MM.1S (cell line): ENCODE measurements around the gene ADAM30.

Source experiments
- DNase-seq: peaks from one replicate; pipeline ENCODE4 v3.0.0-alpha.2; 2015
- H2AFZ ChIP-seq: fragments of 300-600 bp; sonication (generic); 2 replicates; pipeline ENCODE4 v1.6.0; 2016; ENCODE audit warnings: antibody characterized with exemption, low read length
- H3F3A ChIP-seq: fragments of 300-600 bp; sonication (generic); 2 replicates; pipeline ENCODE4 v1.6.1; 2016; ENCODE audit warnings: mild to moderate bottlenecking, antibody characterized with exemption, low read length, moderate library complexity, mixed read lengths; ENCODE audit not compliant: insufficient read depth
- H3K27ac ChIP-seq: fragments of 300-600 bp; sonication (generic); 2 replicates; pipeline ENCODE4 v1.5.1; 2016; ENCODE audit warnings: mild to moderate bottlenecking, low read length
- H3K27me3 ChIP-seq: fragments of 300-600 bp; sonication (generic); replicated peaks from 2 replicates; pipeline ENCODE4 v1.6.0; 2016; ENCODE audit warnings: low read length; ENCODE audit not compliant: insufficient read depth
- H3K36me3 ChIP-seq: fragments of 300-600 bp; sonication (generic); replicated peaks from 2 replicates; pipeline ENCODE4 v1.6.1; 2016; ENCODE audit warnings: mild to moderate bottlenecking, low read length, mixed read lengths; ENCODE audit not compliant: insufficient read depth
- H3K4me1 ChIP-seq: fragments of 300-600 bp; sonication (generic); 2 replicates; pipeline ENCODE4 v1.6.1; 2016; ENCODE audit warnings: low read length, mixed read lengths
- H3K4me2 ChIP-seq: fragments of 300-600 bp; sonication (generic); 2 replicates; pipeline ENCODE4 v1.6.0; 2016; ENCODE audit warnings: low read depth, low read length
- H3K4me3 ChIP-seq: fragments of 300-600 bp; sonication (generic); 2 replicates; pipeline ENCODE4 v1.5.1; 2016; ENCODE audit warnings: low read length, mixed read lengths
- H3K79me2 ChIP-seq: fragments of 300-600 bp; sonication (generic); 2 replicates; pipeline ENCODE4 v1.6.1; 2016; ENCODE audit warnings: mixed run types, low read length, mixed read lengths
- H3K9ac ChIP-seq: fragments of 300-600 bp; sonication (generic); 2 replicates; pipeline ENCODE4 v1.6.1; 2016; ENCODE audit warnings: low read length, mixed read lengths
- H3K9me2 ChIP-seq: fragments of 300-600 bp; sonication (generic); replicated peaks from 2 replicates; pipeline ENCODE4 v1.6.1; 2016; ENCODE audit warnings: mild to moderate bottlenecking, low read length, mixed read lengths; ENCODE audit not compliant: insufficient read depth
- H3K9me3 ChIP-seq: fragments of 300-600 bp; sonication (generic); replicated peaks from 2 replicates; pipeline ENCODE4 v1.6.1; 2016; ENCODE audit warnings: mild to moderate bottlenecking, low read length, mixed read lengths; ENCODE audit not compliant: insufficient read depth
- H4K20me1 ChIP-seq: fragments of 300-600 bp; sonication (generic); 2 replicates; pipeline ENCODE4 v1.6.1; 2016; ENCODE audit warnings: mild to moderate bottlenecking, low read length, moderate library complexity, mixed read lengths; ENCODE audit not compliant: insufficient read depth
- CTCF ChIP-seq: fragments of 300-600 bp; sonication (generic); IDR thresholded peaks from 2 replicates; pipeline ENCODE4 v1.5.1; 2016; ENCODE audit warnings: antibody characterized with exemption, low read length, mixed read lengths
- EZH2 ChIP-seq: fragments of 300-600 bp; sonication (generic); optimal IDR thresholded peaks from 2 replicates; pipeline ENCODE3; 2017; ENCODE audit warnings: low read depth, mild to moderate bottlenecking, antibody characterized with exemption, low read length, mixed read lengths
- EZH2phosphoT487 ChIP-seq: fragments of 300-600 bp; sonication (generic); IDR thresholded peaks from 2 replicates; pipeline ENCODE4 v1.6.1; 2018; ENCODE audit warnings: antibody characterized with exemption, low read length

Gene ADAM30

GRCh38 chr1:119918301-119918700, 22.0 kb upstream of the ADAM30 start:
- no peaks in the 10 kb centered on the region for H4K20me1 ChIP-seq
- H3K36me3 ChIP-seq = no peaks in the 10 kb centered on the region; the same call in 1 of the 2 replicates
- no peak for DNase-seq
- H3K27ac ChIP-seq = no peak overlapping the region
- no peak for TF ChIP-seq EZH2
- H2AFZ ChIP-seq = no peak overlapping the region
- H3K27me3 ChIP-seq = no peaks in the 10 kb centered on the region
- H3F3A ChIP-seq = no peaks in the 10 kb centered on the region
- H3K4me2 ChIP-seq = no peak overlapping the region
- H3K79me2 ChIP-seq = no peaks in the 10 kb centered on the region
- no peak overlapping the region for H3K4me3 ChIP-seq
- no peaks in the 10 kb centered on the region for H3K4me1 ChIP-seq
- H3K9me2 ChIP-seq = no peaks in the 10 kb centered on the region
- H3K9me3 ChIP-seq = no peaks in the 10 kb centered on the region
- H3K9ac ChIP-seq = no peak overlapping the region

GRCh38 chr1:119917304-119918055, 21.2 kb upstream of the ADAM30 start:
- Histone ChIP-seq H3F3A (no peaks in the 10 kb centered on the region), H3K27me3 (no peaks in the 10 kb centered on the region), H4K20me1 (no peaks in the 10 kb centered on the region), H3K27ac (no peak overlapping the region), H3K4me2 (no peak overlapping the region), H3K36me3 (no peaks in the 10 kb centered on the region; the same call in 1 of the 2 replicates), H3K9me2 (no peaks in the 10 kb centered on the region), H3K4me3 (no peak overlapping the region), H3K4me1 (no peaks in the 10 kb centered on the region), H3K9ac (no peak overlapping the region), H3K79me2 (no peaks in the 10 kb centered on the region), H3K9me3 (no peaks in the 10 kb centered on the region), H2AFZ (no peak overlapping the region)
- TF ChIP-seq EZH2 (no peak), CTCF (no peak), EZH2phosphoT487 (no peak)
- DNase-seq = no peak

GRCh38 chr1:119915517-119915916, 19.2 kb upstream of the ADAM30 start:
- Histone ChIP-seq H3K36me3 (no peaks in the 10 kb centered on the region; the same call in 1 of the 2 replicates), H3K4me2 (no peak overlapping the region), H4K20me1 (no peaks in the 10 kb centered on the region), H3K27me3 (no peaks in the 10 kb centered on the region), H3K4me1 (no peaks in the 10 kb centered on the region), H3K9ac (no peak overlapping the region), H3K27ac (no peak overlapping the region), H2AFZ (no peak overlapping the region), H3K4me3 (no peak overlapping the region), H3K9me3 (no peaks in the 10 kb centered on the region), H3K9me2 (no peaks in the 10 kb centered on the region), H3F3A (no peaks in the 10 kb centered on the region), H3K79me2 (no peaks in the 10 kb centered on the region)
- TF ChIP-seq CTCF = no peak
- no peak for TF ChIP-seq EZH2
- TF ChIP-seq EZH2phosphoT487 = no peak
- DNase-seq = no peak

GRCh38 chr1:119914071-119914470, 17.8 kb upstream of the ADAM30 start:
- H2AFZ ChIP-seq = no peak overlapping the region
- H3K4me3 ChIP-seq = no peak overlapping the region
- no peaks in the 10 kb centered on the region for H3K9me3 ChIP-seq
- H3F3A ChIP-seq = no peaks in the 10 kb centered on the region
- no peaks in the 10 kb centered on the region for H3K79me2 ChIP-seq
- H3K4me1 ChIP-seq = no peaks in the 10 kb centered on the region
- TF ChIP-seq EZH2phosphoT487 = no peak
- no peak for TF ChIP-seq CTCF
- no peak for TF ChIP-seq EZH2
- no peaks in the 10 kb centered on the region for H4K20me1 ChIP-seq
- no peak for DNase-seq
- no peak overlapping the region for H3K27ac ChIP-seq
- H3K4me2 ChIP-seq = no peak overlapping the region
- no peak overlapping the region for H3K9ac ChIP-seq
- no peaks in the 10 kb centered on the region for H3K27me3 ChIP-seq
- no peaks in the 10 kb centered on the region for H3K9me2 ChIP-seq
- no peaks in the 10 kb centered on the region; the same call in 1 of the 2 replicates for H3K36me3 ChIP-seq
